SHP77 (cell line): Measurements from ENCODE around the gene GCK.

Experiments
- DNase-seq, 2 experiments: peaks; one replicate each; lab custom pipeline; 2025; lab: John Stamatoyannopoulos, UW

Gene GCK

GRCh38 chr7:44155191-44156185 is 33.8 kb downstream of the GCK start:
- no peak for DNase-seq

GRCh38 chr7:44154703-44155102 is 34.5 kb downstream of the GCK start:
- no peak for DNase-seq

GRCh38 chr7:44153948-44154335 is 35.3 kb downstream of the GCK start:
- no peak for DNase-seq

- peak in 1 of 2 experiments; percentile 41 for DNase-seq
Measured at GRCh38 chr7:44152971-44153947, 36.0 kb downstream of the GCK start.

GRCh38 chr7:44151956-44152355 is 37.3 kb downstream of the GCK start:
- no peak for DNase-seq

- no peak for DNase-seq
Measured at GRCh38 chr7:44150966-44151941, 38.0 kb downstream of the GCK start.

GRCh38 chr7:44150466-44150832 is 38.8 kb downstream of the GCK start:
- no peak for DNase-seq

GRCh38 chr7:44149571-44150465 is 39.4 kb downstream of the GCK start:
- no peak for DNase-seq

GRCh38 chr7:44148961-44149536 is 40.2 kb downstream of the GCK start:
- DNase-seq, result no peak

GRCh38 chr7:44148166-44148565 is 41.1 kb downstream of the GCK start:
- DNase-seq, result no peak

GRCh38 chr7:44147026-44147991 is 41.9 kb downstream of the GCK start:
- peak in 1 of 2 experiments; percentile 59 for DNase-seq

GRCh38 chr7:44145969-44146911 is 43.0 kb downstream of the GCK start:
- DNase-seq, result no peak

GRCh38 chr7:44145479-44145968 is 43.7 kb downstream of the GCK start:
- no peak for DNase-seq

- no peak for DNase-seq
Measured at GRCh38 chr7:44144968-44145478, 44.2 kb downstream of the GCK start.

GRCh38 chr7:44144426-44144967 is 44.7 kb downstream of the GCK start:
- DNase-seq, result no peak

GRCh38 chr7:44143646-44144250 is 45.5 kb downstream of the GCK start:
- no peak for DNase-seq
